GM12865 (cell line): ENCODE results near the gene TTC28.

Source experiments
- DNase-seq: peaks from one replicate; pipeline ENCODE4 v3.0.0; 2010; ENCODE audit warnings: low read depth
- H3K4me3 ChIP-seq: 2 replicates; pipeline ENCODE4 v1.5.1; 2011; ENCODE audit warnings: mild to moderate bottlenecking, low read depth, low read length, control low read depth
- TF ChIP-seq, protein P1 (sequence below): IDR thresholded peaks from 2 replicates; pipeline ENCODE4 v1.5.1; 2011; ENCODE audit warnings: low read length, control low read depth, low read depth, inconsistent platforms; ENCODE audit not compliant: insufficient read depth; ENCODE audit errors: missing control alignments

TTC28 gene

DNA sequence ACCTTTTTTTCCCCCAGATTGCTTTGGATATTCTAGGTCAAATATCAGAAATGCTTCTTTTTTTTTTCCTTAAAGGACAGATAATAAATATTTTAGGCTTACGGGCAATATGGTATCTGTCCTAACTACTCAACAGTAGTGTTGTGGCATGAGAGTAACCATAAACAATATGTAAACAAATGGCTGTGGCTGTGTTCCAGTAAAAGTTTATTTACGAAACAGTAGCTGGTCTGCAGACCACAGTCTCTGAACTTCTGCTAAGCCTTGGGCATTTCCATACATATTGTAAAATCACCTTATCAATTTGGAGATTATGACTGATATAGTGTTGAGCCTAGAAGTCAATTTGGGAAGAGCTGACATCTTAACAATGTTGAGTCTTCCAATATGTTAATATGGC is 621.6 kb downstream of the TTC28 start:
- TF ChIP-seq, protein P1, sequence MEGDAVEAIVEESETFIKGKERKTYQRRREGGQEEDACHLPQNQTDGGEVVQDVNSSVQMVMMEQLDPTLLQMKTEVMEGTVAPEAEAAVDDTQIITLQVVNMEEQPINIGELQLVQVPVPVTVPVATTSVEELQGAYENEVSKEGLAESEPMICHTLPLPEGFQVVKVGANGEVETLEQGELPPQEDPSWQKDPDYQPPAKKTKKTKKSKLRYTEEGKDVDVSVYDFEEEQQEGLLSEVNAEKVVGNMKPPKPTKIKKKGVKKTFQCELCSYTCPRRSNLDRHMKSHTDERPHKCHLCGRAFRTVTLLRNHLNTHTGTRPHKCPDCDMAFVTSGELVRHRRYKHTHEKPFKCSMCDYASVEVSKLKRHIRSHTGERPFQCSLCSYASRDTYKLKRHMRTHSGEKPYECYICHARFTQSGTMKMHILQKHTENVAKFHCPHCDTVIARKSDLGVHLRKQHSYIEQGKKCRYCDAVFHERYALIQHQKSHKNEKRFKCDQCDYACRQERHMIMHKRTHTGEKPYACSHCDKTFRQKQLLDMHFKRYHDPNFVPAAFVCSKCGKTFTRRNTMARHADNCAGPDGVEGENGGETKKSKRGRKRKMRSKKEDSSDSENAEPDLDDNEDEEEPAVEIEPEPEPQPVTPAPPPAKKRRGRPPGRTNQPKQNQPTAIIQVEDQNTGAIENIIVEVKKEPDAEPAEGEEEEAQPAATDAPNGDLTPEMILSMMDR = no peak
- DNase-seq = no peak
- H3K4me3 ChIP-seq = no peak overlapping the region

DNA sequence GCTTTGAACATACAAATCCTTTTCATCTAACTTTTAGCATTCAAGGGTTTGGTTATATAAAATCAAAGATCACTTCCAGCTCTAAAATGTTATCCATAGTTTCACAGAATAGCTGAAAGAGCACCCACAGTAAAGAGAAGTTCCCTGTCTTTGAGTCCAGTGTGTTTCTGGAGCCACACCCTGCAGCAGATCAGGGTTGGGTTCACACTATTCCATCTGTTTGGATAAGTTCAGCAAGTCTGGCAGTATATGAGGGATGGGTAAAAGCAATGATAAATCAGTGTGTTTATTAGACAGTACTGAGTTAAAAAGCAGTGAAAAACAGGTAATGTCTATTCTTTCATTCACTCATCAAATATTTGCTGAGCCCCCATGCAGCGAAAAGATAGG is 624.8 kb downstream of the TTC28 start:
- DNase-seq = no peak
- no peak overlapping the region for H3K4me3 ChIP-seq
- TF ChIP-seq, protein P1 = no peak

GRCh38 chr22:28053896-28054818 is 625.5 kb downstream of the TTC28 start:
- TF ChIP-seq, protein P1 = no peak
- DNase-seq = no peak
- H3K4me3 ChIP-seq = no peak overlapping the region

DNA sequence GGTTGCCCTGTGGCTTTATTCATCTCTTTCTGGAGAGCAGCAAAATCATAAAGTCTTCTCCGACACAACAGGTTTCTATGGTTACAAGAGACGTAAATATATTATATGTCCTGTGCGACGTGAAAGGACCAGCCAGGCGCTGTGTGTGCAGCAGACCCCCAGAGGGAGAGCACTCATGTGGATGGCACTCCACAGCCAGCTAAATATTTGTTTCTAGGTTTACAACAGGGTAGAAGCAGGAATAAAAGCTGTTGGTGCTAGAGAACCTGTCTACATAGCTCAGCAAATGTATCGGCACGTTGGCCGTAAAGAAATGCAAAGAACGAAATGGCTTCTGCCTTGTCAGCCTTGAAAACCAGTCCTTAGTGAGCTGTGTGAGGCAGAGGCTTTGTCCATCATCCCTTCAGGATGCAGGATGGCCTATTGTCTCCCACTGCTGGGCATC is 626.8 kb downstream of the TTC28 start:
- no peak for DNase-seq
- TF ChIP-seq, protein P1 = no peak
- H3K4me3 ChIP-seq = no peak overlapping the region

DNA sequence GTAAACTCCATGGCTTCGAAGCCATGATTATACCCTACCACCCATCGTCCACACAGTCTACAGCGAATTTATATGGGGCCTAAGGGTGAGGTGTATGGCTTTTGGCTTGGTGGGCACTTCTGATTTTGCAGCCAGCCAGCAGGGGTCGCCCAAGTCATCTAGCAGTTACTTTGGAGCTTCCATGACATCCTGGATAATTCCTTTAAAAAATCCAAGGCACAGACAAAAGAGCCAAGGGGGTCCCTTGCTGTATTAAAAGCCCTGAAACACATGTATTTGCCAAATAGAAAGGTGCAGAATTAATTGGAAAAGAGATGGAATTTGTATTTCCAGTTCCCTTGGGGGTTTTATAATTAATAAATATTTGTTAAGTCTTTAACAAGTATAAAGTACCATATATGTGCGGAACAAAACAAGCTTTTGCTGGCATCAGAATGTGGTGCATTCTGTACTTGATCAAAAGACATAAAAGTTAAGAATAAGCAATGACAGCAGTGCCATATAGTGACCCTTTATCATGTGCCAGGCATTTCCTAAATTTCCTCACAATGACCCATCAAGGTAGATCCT is 627.8 kb downstream of the TTC28 start:
- no peak overlapping the region for H3K4me3 ChIP-seq
- TF ChIP-seq, protein P1 = peak; percentile 73
- DNase-seq = peak; percentile 50

DNA sequence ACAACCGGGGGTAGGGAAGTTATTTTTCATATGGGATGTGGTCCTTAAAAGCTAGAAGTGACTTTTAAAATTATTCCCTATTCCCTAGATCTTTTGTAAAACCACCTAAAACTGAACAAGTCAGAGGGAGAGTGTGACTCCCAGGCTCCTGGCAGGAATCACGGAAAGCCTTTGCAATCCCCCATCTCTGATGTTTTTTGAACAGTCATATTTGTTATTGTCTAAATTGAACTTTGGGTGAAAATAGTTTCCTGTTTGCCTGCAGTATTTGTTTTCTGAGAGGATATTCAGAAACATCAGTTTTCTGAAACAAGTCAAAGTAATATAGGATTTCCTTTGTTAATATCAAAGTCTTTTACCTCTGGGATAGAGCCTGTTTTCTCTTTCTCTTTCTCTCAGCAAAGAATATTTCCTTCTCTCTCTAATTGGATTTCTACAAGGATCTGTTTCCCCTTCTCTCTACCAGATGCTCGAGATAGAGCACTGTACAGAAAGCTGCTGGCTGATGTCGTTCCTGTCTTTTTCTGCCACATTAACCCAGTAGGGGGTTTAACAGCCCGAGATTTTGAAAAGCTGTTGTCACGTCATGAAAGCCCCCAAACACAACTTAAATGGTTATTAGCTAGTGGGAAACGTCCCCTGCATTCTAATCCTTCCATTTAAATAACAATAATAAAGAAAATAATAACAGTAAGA is 628.4 kb downstream of the TTC28 start:
- DNase-seq = no peak
- H3K4me3 ChIP-seq = no peak overlapping the region
- TF ChIP-seq, protein P1 = no peak
